ENCODE results near the gene CASP6.

CASP6 gene
- total RNA-seq = 13.4 to 14.0 reads per million in 2 donors

- peak; percentile 57 for DNase-seq
Measured at GRCh38 chr4:109702950-109703663, at the start of gene CASP6. TSS of gene CASP6 (minus strand) at chr4:109703445. CDS start at chr4:109703395, 50 bp downstream.

- DNase-seq = no peak
Measured at GRCh38 chr4:109752525-109752924, 49.3 kb upstream of the CASP6 start.

GRCh38 chr4:109751852-109752251, 48.6 kb upstream of the CASP6 start:
- DNase-seq = no peak

- no peak for DNase-seq
Measured at GRCh38 chr4:109750652-109751244, 47.5 kb upstream of the CASP6 start.

- DNase-seq = no peak
Measured at GRCh38 chr4:109749388-109750082, 46.3 kb upstream of the CASP6 start.

- DNase-seq = no peak
Measured at GRCh38 chr4:109748114-109748513, 44.9 kb upstream of the CASP6 start.

GRCh38 chr4:109746728-109747127, 43.5 kb upstream of the CASP6 start:
- DNase-seq = no peak

GRCh38 chr4:109745830-109746229, 42.6 kb upstream of the CASP6 start:
- no peak for DNase-seq

GRCh38 chr4:109739547-109739946, 36.3 kb upstream of the CASP6 start:
- no peak for DNase-seq

GRCh38 chr4:109738104-109738872, 35.0 kb upstream of the CASP6 start:
- DNase-seq = no peak

GRCh38 chr4:109735566-109736365, 32.5 kb upstream of the CASP6 start:
- DNase-seq = no peak

GRCh38 chr4:109733728-109734127, 30.5 kb upstream of the CASP6 start:
- no peak for DNase-seq

- no peak for DNase-seq
Measured at GRCh38 chr4:109730619-109731545, 27.6 kb upstream of the CASP6 start.

GRCh38 chr4:109729718-109730618, 26.7 kb upstream of the CASP6 start, which contains the start of gene PLA2G12A:
TSS of gene PLA2G12A (minus strand) at chr4:109730070. CDS start at chr4:109729809, 261 bp downstream.
- DNase-seq = peak; percentile 65

GRCh38 chr4:109729117-109729717, 26.0 kb upstream of the CASP6 start:
- peak; percentile 26 for DNase-seq

GRCh38 chr4:109728385-109728784, 25.1 kb upstream of the CASP6 start:
- no peak for DNase-seq

GRCh38 chr4:109723110-109723509, 19.9 kb upstream of the CASP6 start:
- DNase-seq = no peak

- no peak for DNase-seq
Measured at GRCh38 chr4:109722357-109722756, 19.1 kb upstream of the CASP6 start.

GRCh38 chr4:109721033-109721432, 17.8 kb upstream of the CASP6 start:
- DNase-seq = no peak

All from activated gamma-delta T cell (primary cell).